Stomach (tissue), 9 donors: ENCODE data around the gene SLC7A10. TPM values are rescaled to one million over a fixed set of nuclear protein-coding genes. Genes with fewer than 3 reads are reported as not detected.
A peak's percentile ranks its signal among the peaks of the same experiment; 100 is the strongest.
"Not testable (repeated sequence)": the region's sequence is repeated elsewhere in the genome, so short reads cannot be mapped to it uniquely, and the experiment has no call there.

Experiments used
- DNase-seq, 2 donors: peaks; one replicate each; pipeline versions ENCODE4 v3.0.0 to v3.0.0-alpha.2; 2013 to 2019
- H3K27ac ChIP-seq, 5 donors: fragments of 200-600 bp in 4 of 5; sonication (generic) in 4 of 5; one replicate each; pipeline ENCODE4 v1.5.1; 2013 to 2019; ENCODE audit warnings: mild to moderate bottlenecking in 1 of 5, moderate library complexity in 1 of 5
- H3K27me3 ChIP-seq, 3 donors: fragments of 200-600 bp; sonication (generic); one replicate each; pipeline ENCODE4 v1.5.1; 2017 to 2019; ENCODE audit warnings: mixed run types in 1 of 3
- H3K36me3 ChIP-seq, 4 donors: fragments of 200-600 bp; sonication (generic); 1 replicate in 3 of 4; 2 replicates in 1 of 4; pipeline ENCODE4 v1.5.1; 2016 to 2019
- H3K4me1 ChIP-seq, 4 donors: fragments of 200-600 bp; sonication (generic); one replicate each; pipeline ENCODE4 v1.5.1; 2016 to 2019
- H3K4me3 ChIP-seq, 4 donors: fragments of 200-600 bp; sonication (generic) in 3 of 4; one replicate each; pipeline ENCODE4 v1.5.1; 2016 to 2019; ENCODE audit warnings: mild to moderate bottlenecking in 1 of 4
- H3K9me3 ChIP-seq, 4 donors: fragments of 200-600 bp; sonication (generic); one replicate each; pipeline ENCODE4 v1.5.1; 2016 to 2019
- CTCF ChIP-seq, 7 experiments: fragments of 450-650 bp in 4 of 7; fragments of 200-600 bp in 3 of 7; sonication (generic) in 3 of 7; IDR thresholded peaks; one replicate each; pipeline ENCODE4 v1.5.1; 2016 to 2019; ENCODE audit warnings: antibody characterized with exemption in 7 of 7, control low read depth in 2 of 7, mild to moderate bottlenecking in 1 of 7
- EP300 ChIP-seq: sonication (generic); formaldehyde crosslinking; IDR thresholded peaks from one replicate; pipeline ENCODE4 v1.6.1; 2017; ENCODE audit warnings: antibody characterized with exemption
- POLR2A ChIP-seq, 4 donors: fragments of 450-650 bp; IDR thresholded peaks; one replicate each; pipeline ENCODE4 v1.6.1; 2016; ENCODE audit warnings: antibody characterized with exemption in 4 of 4, control low read depth in 2 of 4, mild to moderate bottlenecking in 1 of 4, moderate library complexity in 1 of 4
- POLR2AphosphoS5 ChIP-seq, 3 donors: sonication (generic); formaldehyde crosslinking; IDR thresholded peaks; one replicate each; pipeline ENCODE4 v1.6.1; 2016; ENCODE audit warnings: antibody characterized with exemption in 3 of 3
- WGBS, 5 donors: extraction: QIAGEN DNeasy Blood & Tissue Kit in 3 of 5; methylation state at CpG; one replicate each; pipeline versions ENCODE4 v1.1.5 to v1.1.7; 2013 to 2018; 5-methylcytosine and 5-hydroxymethylcytosine counted together
- intact Hi-C: fragments of 100-400 bp; cut with DNase I; formaldehyde crosslinking; loops from one replicate; pipeline ENCODE4 v1.15.1; 2023; ENCODE audit warnings: low total_unique reads
- polyA plus RNA-seq, 3 donors: library from polyadenylated mRNA; stranded (reverse); fragments of 200-250 nt; gene quantifications; one replicate each; pipeline ENCODE4 v1.2.3, GENCODE V29; 2013
- total RNA-seq, 5 donors: library from RNA; depleted of rRNA; stranded (reverse); fragments of >200 nt; gene quantifications; one replicate each; pipeline versions ENCODE4 v1.1.0 to v1.2.3, GENCODE V29; 2014 to 2016
- donor health status: healthy with polysubstance abuse.
- donor health status: Bipolar disorder and iron deficiency.
- donor health status: healthy.

SLC7A10 gene
- total and polyA plus RNA-seq, 8 donors = 0.73 TPM; not detected in 7

GRCh38 chr19:33227870-33228599 lies 2.4 kb upstream of the SLC7A10 start:
- intact Hi-C loops = no loop called here
- no peak overlapping the region for H3K27ac ChIP-seq
- H3K4me3 ChIP-seq = no peak overlapping the region
- peaks cover 9 to 31% (median 29%) of the 10 kb centered on the region in 4 donors for H3K9me3 ChIP-seq
- H3K4me1 ChIP-seq = peaks cover 8 to 25% (median 24%) of the 10 kb centered on the region in 4 donors
- peaks cover 9 to 69% (median 38%) of the 10 kb centered on the region in 3 donors for H3K27me3 ChIP-seq
- 90 to 100% (median 93%) methylated on average over 1 of the region's 1 CpG for WGBS, 5 donors
- TF ChIP-seq POLR2AphosphoS5 (IDR thresholded peaks at IDR 0.05) = no peak
- TF ChIP-seq EP300 = no peak
- no peak for TF ChIP-seq POLR2A (IDR thresholded peaks at IDR 0.05)
- no peak for TF ChIP-seq CTCF (IDR thresholded peaks at IDR 0.05)
- DNase-seq = no peak
- H3K36me3 ChIP-seq = no peaks in the 10 kb centered on the region

GRCh38 chr19:33227242-33227650 lies 1.6 kb upstream of the SLC7A10 start:
- H3K27ac ChIP-seq = no peak overlapping the region
- H3K4me1 ChIP-seq = peaks cover 8 to 25% (median 24%) of the 10 kb centered on the region in 4 donors
- H3K36me3 ChIP-seq = no peaks in the 10 kb centered on the region
- intact Hi-C loops = no loop called here
- peaks cover 9 to 76% (median 38%) of the 10 kb centered on the region in 3 donors for H3K27me3 ChIP-seq
- H3K9me3 ChIP-seq = peaks cover 9 to 31% (median 29%) of the 10 kb centered on the region in 4 donors
- 25 to 40% (median 29%) methylated on average over 4 to 18 of the region's 18 CpGs for WGBS, 5 donors
- TF ChIP-seq POLR2A (IDR thresholded peaks at IDR 0.05) (no peak), EP300 (no peak), CTCF (IDR thresholded peaks at IDR 0.05) (no peak), POLR2AphosphoS5 (IDR thresholded peaks at IDR 0.05) (no peak)
- DNase-seq = no peak
- peak overlapping the region; percentile 29 to 54 (median 40) for H3K4me3 ChIP-seq

GRCh38 chr19:33226550-33227241 lies 1.0 kb upstream of the SLC7A10 start:
- Histone ChIP-seq H3K27ac (no peak overlapping the region), H3K4me3 (peak overlapping the region; percentile 29 to 54 (median 40)), H3K9me3 (peaks cover 9 to 31% (median 29%) of the 10 kb centered on the region in 4 donors), H3K27me3 (peaks cover 9 to 80% (median 38%) of the 10 kb centered on the region in 3 donors), H3K36me3 (no peaks in the 10 kb centered on the region), H3K4me1 (peaks cover 8 to 25% (median 24%) of the 10 kb centered on the region in 4 donors)
- TF ChIP-seq CTCF (IDR thresholded peaks at IDR 0.05) = no peak
- no peak for TF ChIP-seq POLR2A (IDR thresholded peaks at IDR 0.05)
- TF ChIP-seq EP300 = no peak
- TF ChIP-seq POLR2AphosphoS5 (IDR thresholded peaks at IDR 0.05) = no peak
- 2 to 5% (median 2%) methylated on average over 28 to 66 of the region's 66 CpGs for WGBS, 5 donors
- intact Hi-C loops = no loop called here
- peak; percentile 42 to 80 for DNase-seq

GRCh38 chr19:33224694-33225457 lies 774 bp downstream of the SLC7A10 start:
- Histone ChIP-seq H3K9me3 (peaks cover 9 to 31% (median 29%) of the 10 kb centered on the region in 4 donors), H3K4me1 (peaks cover 8 to 25% (median 24%) of the 10 kb centered on the region in 4 donors), H3K27ac (no peak overlapping the region), H3K36me3 (no peaks in the 10 kb centered on the region), H3K4me3 (peak overlapping the region in 2 of 4 donors; percentile 26 to 36), H3K27me3 (peaks cover 9 to 94% (median 38%) of the 10 kb centered on the region in 3 donors)
- no peak for TF ChIP-seq CTCF (IDR thresholded peaks at IDR 0.05)
- TF ChIP-seq POLR2A (IDR thresholded peaks at IDR 0.05) = no peak
- no peak for TF ChIP-seq EP300
- TF ChIP-seq POLR2AphosphoS5 (IDR thresholded peaks at IDR 0.05) = no peak
- no peak for DNase-seq
- WGBS, 5 donors = 66 to 89% (median 67%) methylated on average over 5 to 18 of the region's 18 CpGs
- intact Hi-C loops = no loop called here

- WGBS, 5 donors = 85 to 92% (median 88%) methylated on average over 2 of the region's 2 CpGs
- H3K4me3 ChIP-seq, DNase-seq, intact Hi-C loops, H3K9me3 ChIP-seq, H3K27ac ChIP-seq, H3K36me3 ChIP-seq: not testable (repeated sequence)
- Histone ChIP-seq H3K27me3 (peaks cover 8 to 89% (median 35%) of the 10 kb centered on the region in 3 donors), H3K4me1 (peaks cover 8 to 25% (median 23%) of the 10 kb centered on the region in 4 donors)
Measured at GRCh38 chr19:33222255-33222654, 3.4 kb downstream of the SLC7A10 start.
